ENCODE results near the gene MAPK13. TPM values are rescaled to one million over a fixed set of nuclear protein-coding genes. Genes with fewer than 3 reads are reported as not detected.

MAPK13 gene
- total and polyA plus RNA-seq, 4 donors = 1.9 to 17.2 (median 3.0) TPM

DNA sequence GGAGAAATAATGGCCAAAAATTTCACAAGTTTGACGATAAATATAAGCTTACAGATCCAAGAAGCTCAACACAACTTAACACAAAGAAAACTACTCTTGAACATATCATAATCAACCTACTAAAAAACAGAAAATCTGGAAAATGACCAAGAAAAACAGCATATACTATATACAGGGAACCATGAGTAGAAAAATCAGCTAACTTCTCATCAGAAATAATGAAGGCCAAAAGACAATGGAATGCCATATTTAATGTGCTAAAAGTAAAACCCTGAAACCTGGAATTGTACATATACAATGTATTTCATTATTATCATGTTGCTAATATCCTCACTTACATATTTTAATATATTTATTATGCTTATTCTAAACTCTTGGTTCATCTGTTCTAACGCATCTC, 25.3 kb downstream of the MAPK13 start:
- Histone ChIP-seq H3K4me3 (ENCODE audit: low read depth in 1 of 3, low read length in 3 of 3) (no peak overlapping the region), H3K27ac (ENCODE audit: low read depth in 1 of 2, low read length in 2 of 2) (no peak overlapping the region), H3K36me3 (ENCODE audit: control insufficient read depth in 4 of 4, insufficient read depth in 3 of 4, low read depth in 1 of 4, low read length in 3 of 4) (peaks cover 0 to 5% (median 0%) of the 10 kb centered on the region in 4 donors), H3K4me1 (ENCODE audit: control insufficient read depth in 4 of 4, insufficient read depth in 4 of 4, low read length in 3 of 4) (no peaks in the 10 kb centered on the region), H3K9me3 (ENCODE audit: control insufficient read depth in 4 of 4, low read length in 3 of 4) (peaks cover 0 to 5% (median 0%) of the 10 kb centered on the region in 4 donors), H3K9ac (ENCODE audit: low read depth in 1 of 2, low read length in 2 of 2) (no peak overlapping the region), H3K27me3 (ENCODE audit: control insufficient read depth in 4 of 4, insufficient read depth in 4 of 4, low read length in 3 of 4) (no peaks in the 10 kb centered on the region)
- TF ChIP-seq JUND (IDR thresholded peaks at IDR 0.05) (no peak), RAD21 (IDR thresholded peaks at IDR 0.05) (no peak), NR2F2 (IDR thresholded peaks at IDR 0.05) (no peak), HNF4G (IDR thresholded peaks at IDR 0.05) (no peak), FOXA1 (IDR thresholded peaks at IDR 0.05) (no peak), FOXA2 (IDR thresholded peaks at IDR 0.05) (no peak)
- TF ChIP-seq, protein P1, sequence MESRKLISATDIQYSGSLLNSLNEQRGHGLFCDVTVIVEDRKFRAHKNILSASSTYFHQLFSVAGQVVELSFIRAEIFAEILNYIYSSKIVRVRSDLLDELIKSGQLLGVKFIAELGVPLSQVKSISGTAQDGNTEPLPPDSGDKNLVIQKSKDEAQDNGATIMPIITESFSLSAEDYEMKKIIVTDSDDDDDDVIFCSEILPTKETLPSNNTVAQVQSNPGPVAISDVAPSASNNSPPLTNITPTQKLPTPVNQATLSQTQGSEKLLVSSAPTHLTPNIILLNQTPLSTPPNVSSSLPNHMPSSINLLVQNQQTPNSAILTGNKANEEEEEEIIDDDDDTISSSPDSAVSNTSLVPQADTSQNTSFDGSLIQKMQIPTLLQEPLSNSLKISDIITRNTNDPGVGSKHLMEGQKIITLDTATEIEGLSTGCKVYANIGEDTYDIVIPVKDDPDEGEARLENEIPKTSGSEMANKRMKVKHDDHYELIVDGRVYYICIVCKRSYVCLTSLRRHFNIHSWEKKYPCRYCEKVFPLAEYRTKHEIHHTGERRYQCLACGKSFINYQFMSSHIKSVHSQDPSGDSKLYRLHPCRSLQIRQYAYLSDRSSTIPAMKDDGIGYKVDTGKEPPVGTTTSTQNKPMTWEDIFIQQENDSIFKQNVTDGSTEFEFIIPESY (IDR thresholded peaks at IDR 0.05) = no peak
- TF ChIP-seq, protein P2, sequence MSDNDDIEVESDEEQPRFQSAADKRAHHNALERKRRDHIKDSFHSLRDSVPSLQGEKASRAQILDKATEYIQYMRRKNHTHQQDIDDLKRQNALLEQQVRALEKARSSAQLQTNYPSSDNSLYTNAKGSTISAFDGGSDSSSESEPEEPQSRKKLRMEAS (IDR thresholded peaks at IDR 0.05) = no peak
- DNase-seq (ENCODE audit: low spot score) = no peak
- WGBS = 98% methylated on average over 2 of the region's 2 CpGs

DNA sequence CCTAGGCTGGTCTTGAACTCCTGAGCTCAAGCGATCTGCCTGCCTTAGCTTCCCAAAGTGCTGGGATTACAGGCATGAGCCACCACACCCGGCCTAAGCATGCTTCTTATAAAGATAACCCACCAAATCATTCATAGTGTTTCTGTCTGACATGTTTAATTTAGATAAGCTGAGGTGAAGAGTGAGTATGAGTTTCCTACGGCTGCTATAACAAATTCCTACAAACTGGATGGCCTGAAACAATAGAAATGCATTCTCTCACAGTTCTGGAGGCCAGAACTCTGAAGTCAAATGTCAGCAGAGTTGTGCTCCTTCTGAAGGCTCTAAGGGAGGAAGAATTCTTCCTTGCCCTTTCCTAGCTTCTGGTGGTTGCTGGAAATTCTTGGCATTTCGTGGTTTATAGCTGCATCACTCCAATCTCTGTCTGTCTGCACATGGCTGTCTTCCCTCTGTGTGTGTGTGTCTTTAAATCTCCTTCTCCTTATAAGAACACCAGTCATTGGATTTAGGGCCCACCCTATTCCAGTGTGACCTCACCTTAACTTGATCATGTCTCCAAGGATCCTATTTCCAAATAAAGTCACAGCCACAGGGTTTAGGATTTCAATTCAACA, 29.9 kb downstream of the MAPK13 start:
- Histone ChIP-seq H3K9ac (ENCODE audit: low read depth in 1 of 2, low read length in 2 of 2) (no peak overlapping the region), H3K4me3 (ENCODE audit: low read depth in 1 of 3, low read length in 3 of 3) (no peak overlapping the region), H3K27me3 (ENCODE audit: control insufficient read depth in 4 of 4, insufficient read depth in 4 of 4, low read length in 3 of 4) (no peaks in the 10 kb centered on the region), H3K4me1 (ENCODE audit: control insufficient read depth in 4 of 4, insufficient read depth in 4 of 4, low read length in 3 of 4) (no peaks in the 10 kb centered on the region), H3K36me3 (ENCODE audit: control insufficient read depth in 4 of 4, insufficient read depth in 3 of 4, low read depth in 1 of 4, low read length in 3 of 4) (peaks cover 0 to 6% (median 0%) of the 10 kb centered on the region in 4 donors), H3K27ac (ENCODE audit: low read depth in 1 of 2, low read length in 2 of 2) (no peak overlapping the region), H3K9me3 (ENCODE audit: control insufficient read depth in 4 of 4, low read length in 3 of 4) (peaks cover 0 to 5% (median 0%) of the 10 kb centered on the region in 4 donors)
- WGBS = 97% methylated on average over 4 of the region's 4 CpGs
- no peak for DNase-seq (ENCODE audit: low spot score)
- TF ChIP-seq TAF1 (conservative IDR thresholded peaks at IDR 0.05) = no peak

DNA sequence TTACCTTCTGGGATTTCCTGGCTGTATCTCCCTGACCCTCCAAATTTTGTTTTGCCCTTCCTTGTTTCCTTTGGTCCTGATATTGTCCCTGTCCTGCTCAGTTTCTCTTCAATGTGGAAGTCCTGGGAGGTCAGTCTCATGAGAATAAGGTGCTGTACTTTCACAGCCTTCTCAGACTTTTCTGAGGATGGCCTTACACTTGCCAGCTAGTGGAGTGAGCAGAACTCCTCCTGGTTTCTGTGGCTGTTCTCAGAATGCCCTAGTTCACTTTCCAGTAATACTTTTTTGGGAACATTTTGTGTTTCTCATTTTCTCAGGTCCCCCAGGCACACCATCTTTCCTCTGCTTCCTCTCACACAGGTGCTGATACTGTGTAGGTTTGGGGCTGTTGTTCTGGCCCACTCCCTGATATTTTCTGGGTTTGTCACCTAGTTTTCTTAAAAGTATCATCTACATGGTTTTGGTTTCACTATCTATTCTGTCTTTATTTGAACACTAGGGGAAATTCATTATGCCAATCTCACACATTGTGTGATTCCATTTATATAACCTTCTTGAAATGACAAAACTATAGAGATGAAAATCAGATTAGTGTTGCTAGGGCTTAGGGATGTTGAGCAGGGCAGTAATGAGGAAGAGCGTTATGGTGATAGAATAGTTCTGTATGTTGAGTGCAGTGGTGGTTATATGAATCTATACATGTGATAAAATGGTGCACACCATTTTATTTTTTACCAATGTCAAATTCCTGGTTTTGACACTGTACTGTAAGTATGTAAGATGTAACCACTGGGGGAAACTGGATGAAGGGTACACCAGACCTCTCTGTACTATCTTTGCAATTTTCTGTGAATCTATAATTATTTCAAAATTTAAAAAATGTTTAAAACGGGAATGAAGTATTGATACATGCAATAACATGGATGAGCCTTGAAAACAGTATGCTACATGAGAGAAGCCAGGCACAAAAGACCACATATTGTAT, 39.0 kb downstream of the MAPK13 start:
- H3K27me3 ChIP-seq (ENCODE audit: control insufficient read depth in 4 of 4, insufficient read depth in 4 of 4, low read length in 3 of 4) = no peaks in the 10 kb centered on the region
- H3K4me1 ChIP-seq (ENCODE audit: control insufficient read depth in 4 of 4, insufficient read depth in 4 of 4, low read length in 3 of 4) = no peaks in the 10 kb centered on the region
- H3K36me3 ChIP-seq (ENCODE audit: control insufficient read depth in 4 of 4, insufficient read depth in 3 of 4, low read depth in 1 of 4, low read length in 3 of 4) = no peaks in the 10 kb centered on the region
- H3K4me3 ChIP-seq (ENCODE audit: low read depth in 1 of 3, low read length in 3 of 3) = no peak overlapping the region
- DNase-seq (ENCODE audit: low spot score) = no peak
- H3K9me3 ChIP-seq (ENCODE audit: control insufficient read depth in 4 of 4, low read length in 3 of 4) = no peaks in the 10 kb centered on the region
- 96% methylated on average over 2 of the region's 2 CpGs for WGBS
- no peak overlapping the region for H3K27ac ChIP-seq (ENCODE audit: low read depth in 1 of 2, low read length in 2 of 2)
- no peak overlapping the region for H3K9ac ChIP-seq (ENCODE audit: low read depth in 1 of 2, low read length in 2 of 2)
- TF ChIP-seq RAD21 (IDR thresholded peaks at IDR 0.05) (no peak), JUND (IDR thresholded peaks at IDR 0.05) (no peak), YY1 (IDR thresholded peaks at IDR 0.05) (no peak), HNF4A (conservative IDR thresholded peaks at IDR 0.05) (no peak), FOXA2 (IDR thresholded peaks at IDR 0.05) (no peak), RXRA (IDR thresholded peaks at IDR 0.05) (no peak), GABPA (IDR thresholded peaks at IDR 0.05 in 1 of 2, conservative IDR thresholded peaks at IDR 0.05 in 1 of 2) (no peak), SP1 (IDR thresholded peaks at IDR 0.05) (no peak), HNF4G (IDR thresholded peaks at IDR 0.05) (no peak), FOXA1 (IDR thresholded peaks at IDR 0.05) (no peak), TAF1 (conservative IDR thresholded peaks at IDR 0.05) (no peak), EGR1 (IDR thresholded peaks at IDR 0.05; ENCODE audit: low read depth in 2 of 2) (no peak), NR2F2 (IDR thresholded peaks at IDR 0.05) (no peak)
- TF ChIP-seq, protein P2 (IDR thresholded peaks at IDR 0.05) = no peak
- TF ChIP-seq, protein P3, sequence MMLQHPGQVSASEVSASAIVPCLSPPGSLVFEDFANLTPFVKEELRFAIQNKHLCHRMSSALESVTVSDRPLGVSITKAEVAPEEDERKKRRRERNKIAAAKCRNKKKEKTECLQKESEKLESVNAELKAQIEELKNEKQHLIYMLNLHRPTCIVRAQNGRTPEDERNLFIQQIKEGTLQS (IDR thresholded peaks at IDR 0.05) = no peak
- TF ChIP-seq, protein P4, sequence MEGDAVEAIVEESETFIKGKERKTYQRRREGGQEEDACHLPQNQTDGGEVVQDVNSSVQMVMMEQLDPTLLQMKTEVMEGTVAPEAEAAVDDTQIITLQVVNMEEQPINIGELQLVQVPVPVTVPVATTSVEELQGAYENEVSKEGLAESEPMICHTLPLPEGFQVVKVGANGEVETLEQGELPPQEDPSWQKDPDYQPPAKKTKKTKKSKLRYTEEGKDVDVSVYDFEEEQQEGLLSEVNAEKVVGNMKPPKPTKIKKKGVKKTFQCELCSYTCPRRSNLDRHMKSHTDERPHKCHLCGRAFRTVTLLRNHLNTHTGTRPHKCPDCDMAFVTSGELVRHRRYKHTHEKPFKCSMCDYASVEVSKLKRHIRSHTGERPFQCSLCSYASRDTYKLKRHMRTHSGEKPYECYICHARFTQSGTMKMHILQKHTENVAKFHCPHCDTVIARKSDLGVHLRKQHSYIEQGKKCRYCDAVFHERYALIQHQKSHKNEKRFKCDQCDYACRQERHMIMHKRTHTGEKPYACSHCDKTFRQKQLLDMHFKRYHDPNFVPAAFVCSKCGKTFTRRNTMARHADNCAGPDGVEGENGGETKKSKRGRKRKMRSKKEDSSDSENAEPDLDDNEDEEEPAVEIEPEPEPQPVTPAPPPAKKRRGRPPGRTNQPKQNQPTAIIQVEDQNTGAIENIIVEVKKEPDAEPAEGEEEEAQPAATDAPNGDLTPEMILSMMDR (IDR thresholded peaks at IDR 0.05; ENCODE audit: low read depth, low read length, missing input control) = no peak
- TF ChIP-seq, protein P1 (IDR thresholded peaks at IDR 0.05) = no peak

Measured in liver (tissue), 9 donors.